ENCODE results near the gene OPN3.

Gene OPN3

DNA sequence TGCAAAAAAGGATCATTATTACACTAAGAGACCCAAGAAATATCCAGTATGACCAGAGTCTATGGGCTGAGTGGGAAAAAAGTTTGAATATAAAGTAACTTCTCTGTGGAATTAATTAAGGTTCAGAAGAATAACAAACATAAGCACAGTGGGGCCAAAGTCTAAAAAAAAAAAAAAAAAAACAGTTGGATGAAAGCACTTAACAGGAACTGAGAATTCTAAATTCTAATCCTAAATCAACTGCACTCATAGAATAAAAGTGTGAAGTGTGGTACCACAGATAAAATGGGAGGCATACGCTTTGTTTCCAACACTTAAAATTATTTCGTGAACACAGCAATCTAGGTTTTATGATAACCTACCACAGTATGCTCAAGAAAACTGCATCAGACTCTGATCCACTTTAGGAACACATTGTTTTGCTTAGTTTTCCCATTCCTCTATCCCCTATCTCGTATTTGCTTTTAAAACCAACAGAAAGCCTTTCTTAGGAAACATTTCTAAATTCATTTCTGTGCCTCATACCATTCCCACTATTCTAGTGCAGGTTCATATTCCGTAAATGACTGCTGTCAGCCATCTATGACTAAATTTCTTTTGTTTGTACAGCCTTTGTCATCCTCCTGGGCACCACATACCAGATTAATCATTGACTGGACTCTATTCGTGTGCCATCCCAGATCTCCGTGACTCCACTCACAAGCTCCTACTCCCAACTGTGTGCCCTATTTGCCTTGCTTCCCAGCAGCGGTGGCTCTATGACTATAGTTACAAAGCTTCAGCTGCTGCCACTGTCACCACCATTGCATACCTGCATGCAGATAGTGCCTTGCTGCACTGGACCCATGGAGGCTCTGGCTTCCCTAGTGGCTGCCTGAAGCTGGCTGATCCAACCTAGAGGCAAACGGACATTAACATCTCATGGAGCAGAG is 24.9 kb downstream of the OPN3 start:
- TF ChIP-seq, protein P1, sequence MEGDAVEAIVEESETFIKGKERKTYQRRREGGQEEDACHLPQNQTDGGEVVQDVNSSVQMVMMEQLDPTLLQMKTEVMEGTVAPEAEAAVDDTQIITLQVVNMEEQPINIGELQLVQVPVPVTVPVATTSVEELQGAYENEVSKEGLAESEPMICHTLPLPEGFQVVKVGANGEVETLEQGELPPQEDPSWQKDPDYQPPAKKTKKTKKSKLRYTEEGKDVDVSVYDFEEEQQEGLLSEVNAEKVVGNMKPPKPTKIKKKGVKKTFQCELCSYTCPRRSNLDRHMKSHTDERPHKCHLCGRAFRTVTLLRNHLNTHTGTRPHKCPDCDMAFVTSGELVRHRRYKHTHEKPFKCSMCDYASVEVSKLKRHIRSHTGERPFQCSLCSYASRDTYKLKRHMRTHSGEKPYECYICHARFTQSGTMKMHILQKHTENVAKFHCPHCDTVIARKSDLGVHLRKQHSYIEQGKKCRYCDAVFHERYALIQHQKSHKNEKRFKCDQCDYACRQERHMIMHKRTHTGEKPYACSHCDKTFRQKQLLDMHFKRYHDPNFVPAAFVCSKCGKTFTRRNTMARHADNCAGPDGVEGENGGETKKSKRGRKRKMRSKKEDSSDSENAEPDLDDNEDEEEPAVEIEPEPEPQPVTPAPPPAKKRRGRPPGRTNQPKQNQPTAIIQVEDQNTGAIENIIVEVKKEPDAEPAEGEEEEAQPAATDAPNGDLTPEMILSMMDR (IDR thresholded peaks at IDR 0.05; ENCODE audit: control extremely low read depth, extremely low read depth, low read depth, missing control alignments): no peak
- ChIA-PET CTCF (interaction anchor here (1.2 kb wide), 1 partner anchor 12 kb away, joined by 8 read pairs; no protein-coding TSS in a partner anchor), POLR2A (no interaction called here)
- no peak for DNase-seq (ENCODE audit: extremely low spot score)

- ChIA-PET POLR2A (no interaction called here), CTCF (interaction anchor here (1.2 to 5.8 kb wide), 3 partner anchors 11 to 26 kb away, joined by 3 to 62 read pairs (median 19); partner anchors contain the start of genes CHML and OPN3)
- DNase-seq (ENCODE audit: extremely low spot score): no peak
- TF ChIP-seq, protein P1 (IDR thresholded peaks at IDR 0.05; ENCODE audit: control extremely low read depth, extremely low read depth, low read depth, missing control alignments): no peak
Observed at GRCh38 chr1:241614572-241614971, 25.6 kb downstream of the OPN3 start.

GRCh38 chr1:241614144-241614543 is 26.0 kb downstream of the OPN3 start:
- ChIA-PET CTCF (interaction anchor here (1.2 to 5.8 kb wide), 3 partner anchors 12 to 26 kb away, joined by 3 to 62 read pairs (median 19); partner anchors contain the start of genes CHML and OPN3), POLR2A (no interaction called here)
- no peak for DNase-seq (ENCODE audit: extremely low spot score)
- TF ChIP-seq, protein P1 (IDR thresholded peaks at IDR 0.05; ENCODE audit: control extremely low read depth, extremely low read depth, low read depth, missing control alignments): no peak

DNA sequence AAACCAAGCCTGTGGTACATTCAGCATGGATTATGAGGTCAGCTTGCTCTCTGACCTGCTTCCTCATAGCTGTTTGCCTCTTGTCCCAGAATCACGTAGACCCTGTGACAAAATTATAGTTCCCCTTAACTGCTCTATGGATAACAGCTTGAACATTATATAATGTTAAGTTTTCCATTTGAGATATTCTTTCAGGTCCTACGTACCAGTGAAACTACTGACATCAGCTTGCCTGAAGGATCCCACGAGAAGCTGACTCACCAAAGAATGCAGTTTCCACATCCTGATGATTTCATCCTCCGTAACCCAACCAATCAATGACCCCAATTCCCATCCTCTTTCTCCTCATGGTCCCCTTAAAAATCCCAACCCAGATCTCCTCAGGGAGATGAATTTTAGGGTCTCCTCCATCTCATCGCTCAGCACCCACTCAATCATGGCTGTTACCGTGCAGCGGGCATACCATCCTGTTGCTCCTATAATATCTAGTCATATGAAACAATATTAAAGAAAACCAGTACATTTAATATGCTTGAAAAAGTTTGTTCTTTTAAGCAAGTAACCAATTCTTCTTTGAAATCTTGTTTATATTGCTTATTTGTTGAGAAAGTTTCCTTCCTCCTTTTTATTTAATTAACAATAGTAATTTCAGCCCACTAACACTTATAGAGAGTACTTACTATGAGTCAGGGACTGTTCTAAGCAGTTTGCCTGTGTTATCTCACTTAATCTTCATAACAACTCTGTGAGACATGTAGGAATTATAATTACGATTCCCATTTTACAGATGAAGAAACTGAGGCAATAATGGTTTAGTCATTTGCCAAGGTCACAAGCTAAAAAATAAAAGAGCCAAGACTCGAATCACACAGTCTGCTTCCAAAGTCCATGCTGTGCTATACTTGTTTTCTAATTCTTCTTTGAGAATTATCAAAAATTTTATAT is 27.4 kb downstream of the OPN3 start:
- TF ChIP-seq, protein P1 (IDR thresholded peaks at IDR 0.05; ENCODE audit: control extremely low read depth, extremely low read depth, low read depth, missing control alignments): no peak
- ChIA-PET CTCF (interaction anchor here (0.9 to 5.8 kb wide), 21 partner anchors 8 to 384 kb away, joined by 3 to 62 read pairs (median 11); partner anchors contain the start of genes CHML, KMO, MAP1LC3C and OPN3), POLR2A (no interaction called here)
- no peak for DNase-seq (ENCODE audit: extremely low spot score)

DNA sequence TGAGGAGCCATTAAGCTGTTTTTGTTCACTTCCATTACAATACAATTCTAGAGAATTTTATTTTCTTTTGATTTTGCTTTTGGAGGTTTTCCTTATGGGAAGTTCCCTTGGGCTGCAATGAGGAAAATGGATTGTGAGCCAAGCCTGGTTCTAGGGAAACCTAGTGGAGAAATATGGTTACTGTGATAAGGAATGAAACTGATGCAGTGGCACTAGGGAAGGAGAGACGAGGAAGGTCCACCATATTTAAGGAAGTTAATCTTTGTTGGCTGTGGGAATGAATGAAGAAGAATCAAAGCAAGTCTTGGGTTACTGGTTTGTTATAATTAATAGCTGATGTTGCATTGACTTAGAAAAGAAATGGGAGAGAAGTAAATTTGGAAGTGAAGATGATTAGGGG is 28.4 kb downstream of the OPN3 start:
- TF ChIP-seq, protein P1 (IDR thresholded peaks at IDR 0.05; ENCODE audit: control extremely low read depth, extremely low read depth, low read depth, missing control alignments): no peak
- DNase-seq (ENCODE audit: extremely low spot score): no peak
- POLR2A ChIA-PET: no interaction called here
- CTCF ChIA-PET: interaction anchor here (0.9 to 5.8 kb wide), 31 partner anchors 9 to 385 kb away, joined by 3 to 62 read pairs (median 8); partner anchors contain the start of genes CHML, KMO, MAP1LC3C and OPN3

DNA sequence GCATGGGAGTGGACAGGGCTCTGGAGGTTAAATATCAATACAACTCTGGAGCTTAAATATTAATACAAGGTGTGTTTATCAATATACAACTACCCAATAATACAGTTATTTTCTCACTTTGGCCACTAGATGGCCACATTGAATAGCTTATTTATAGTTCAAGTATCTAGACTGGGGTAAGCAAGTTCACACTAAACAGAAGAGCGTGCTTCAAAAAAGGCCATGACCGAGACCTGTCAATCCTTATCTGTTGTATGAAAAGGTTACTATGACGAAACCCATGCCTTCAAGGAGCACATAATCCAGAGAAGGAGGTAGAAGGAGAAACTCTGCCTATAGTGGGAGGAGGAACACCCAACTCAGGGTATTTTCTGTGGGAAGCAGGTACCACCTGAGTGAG is 29.1 kb downstream of the OPN3 start:
- ChIA-PET POLR2A (no interaction called here), CTCF (interaction anchor here (0.6 to 5.8 kb wide), 58 partner anchors 9 to 411 kb away, joined by 3 to 62 read pairs (median 4); partner anchors contain the start of genes CHML, EXO1, KMO and MAP1LC3C)
- TF ChIP-seq, protein P1 (IDR thresholded peaks at IDR 0.05; ENCODE audit: control extremely low read depth, extremely low read depth, low read depth, missing control alignments): peak; percentile 54
- DNase-seq (ENCODE audit: extremely low spot score): peak; percentile 43
